ENCODE data around the gene PPIE. TPM values are rescaled to one million over a fixed set of nuclear protein-coding genes. Genes with fewer than 3 reads are reported as not detected.

The PPIE gene
- total and polyA plus RNA-seq, 2 of the 13 experiments (the other 11 are each of a cell fraction or from before 2014, with no cell fraction given) = 15.3 to 26.3 TPM

GRCh38 chr1:39776886-39777285 is 38.2 kb downstream of the PPIE start:
- Histone ChIP-seq H3K9me3 (ENCODE audit: low read length) (no peaks in the 10 kb centered on the region), H3K4me3 (replicated peaks in 1 of 3; ENCODE audit: insufficient read depth in 1 of 3, low read depth in 2 of 3, low read length in 3 of 3) (no peak overlapping the region), H3K4me2 (ENCODE audit: low read depth, low read length) (no peak overlapping the region), H2AFZ (ENCODE audit: low read length) (no peak overlapping the region), H3K36me3 (replicated peaks in 1 of 2; ENCODE audit: control insufficient read depth in 1 of 2, insufficient read depth in 2 of 2, low read length in 2 of 2) (no peaks in the 10 kb centered on the region), H4K20me1 (ENCODE audit: insufficient read depth, low read length) (no peaks in the 10 kb centered on the region), H3K27me3 (ENCODE audit: control insufficient read depth in 1 of 2, insufficient read depth in 2 of 2, low read length in 2 of 2) (no peaks in the 10 kb centered on the region), H3K4me1 (ENCODE audit: insufficient read depth, low read length) (peaks cover 10% of the 10 kb centered on the region; the same call in 1 of the 2 replicates), H3K9ac (ENCODE audit: insufficient read depth, low read depth, low read length) (no peak overlapping the region), H3K27ac (ENCODE audit: extremely low read length, insufficient read depth, low read length) (no peak overlapping the region), H3K79me2 (ENCODE audit: insufficient read depth, low read length) (no peaks in the 10 kb centered on the region)
- 53% methylated on average over 4 of the region's 4 CpGs for WGBS (ENCODE audit: low lambda C conversion rate)
- BruUV-seq (replicated peaks) = no TSS peak
- intact Hi-C loops (cut with micrococcal nuclease; ENCODE audit: unreplicated experiment) = no loop called here
- FAIRE-seq = no peak
- TF ChIP-seq LBX2 (CRISPR knock-in tag; IDR thresholded peaks at IDR 0.05; ENCODE audit: borderline replicate concordance) = no peak
- TF ChIP-seq GATAD2A (CRISPR knock-in tag; IDR thresholded peaks at IDR 0.05) = no peak
- TF ChIP-seq ZNF775 (CRISPR knock-in tag; IDR thresholded peaks at IDR 0.05; ENCODE audit: borderline replicate concordance) = no peak
- TF ChIP-seq JARID2 (CRISPR knock-in tag; IDR thresholded peaks at IDR 0.05; ENCODE audit: insufficient replicate concordance) = no peak
- no peak for TF ChIP-seq DR1 (CRISPR knock-in tag; IDR thresholded peaks at IDR 0.05)
- TF ChIP-seq ZFP36L2 (CRISPR knock-in tag; IDR thresholded peaks at IDR 0.05) = no peak
- TF ChIP-seq ZNF841 (CRISPR knock-in tag; IDR thresholded peaks at IDR 0.05; ENCODE audit: borderline replicate concordance) = no peak
- no peak for TF ChIP-seq SPEN (CRISPR knock-in tag; IDR thresholded peaks at IDR 0.05; ENCODE audit: low read depth)
- no peak for TF ChIP-seq KDM5A (IDR thresholded peaks at IDR 0.05; ENCODE audit: borderline replicate concordance, low read length)
- in situ Hi-C loops (cut with HindIII; ENCODE audit: extremely low pct_ligation_motif_present, low pct_unique_long_range_greater_than_20kb) = no loop called here
- DNase-seq (ENCODE audit: low spot score) = no peak
- ATAC-seq = no peak
- ChIA-PET POLR2A (no interaction called here), CTCF (ENCODE audit: low intra/inter-chr PET ratio, low total read pairs) (no interaction called here)

- Histone ChIP-seq H3K9ac (ENCODE audit: insufficient read depth, low read depth, low read length) (no peak overlapping the region), H3K27ac (ENCODE audit: extremely low read length, insufficient read depth, low read length) (no peak overlapping the region), H2AFZ (ENCODE audit: low read length) (no peak overlapping the region), H3K4me3 (replicated peaks in 1 of 3; ENCODE audit: insufficient read depth in 1 of 3, low read depth in 2 of 3, low read length in 3 of 3) (no peak overlapping the region), H3K4me2 (ENCODE audit: low read depth, low read length) (no peak overlapping the region), H3K79me2 (ENCODE audit: insufficient read depth, low read length) (no peaks in the 10 kb centered on the region), H3K36me3 (replicated peaks in 1 of 2; ENCODE audit: control insufficient read depth in 1 of 2, insufficient read depth in 2 of 2, low read length in 2 of 2) (no peaks in the 10 kb centered on the region), H4K20me1 (ENCODE audit: insufficient read depth, low read length) (no peaks in the 10 kb centered on the region), H3K27me3 (ENCODE audit: control insufficient read depth in 1 of 2, insufficient read depth in 2 of 2, low read length in 2 of 2) (no peaks in the 10 kb centered on the region), H3K4me1 (ENCODE audit: insufficient read depth, low read length) (peaks cover 10% of the 10 kb centered on the region; the same call in 1 of the 2 replicates), H3K9me3 (ENCODE audit: low read length) (no peaks in the 10 kb centered on the region)
- DNase-seq (ENCODE audit: low spot score) (no peak), ATAC-seq (no peak), FAIRE-seq (no peak)
- intact Hi-C loops (cut with micrococcal nuclease; ENCODE audit: unreplicated experiment) = no loop called here
- BruUV-seq (replicated peaks) = no TSS peak
- WGBS (ENCODE audit: low lambda C conversion rate) = 73% methylated on average over 2 of the region's 4 CpGs
- CTCF ChIA-PET (ENCODE audit: low intra/inter-chr PET ratio, low total read pairs) = no interaction called here
- POLR2A ChIA-PET = no interaction called here
- in situ Hi-C loops (cut with HindIII; ENCODE audit: extremely low pct_ligation_motif_present, low pct_unique_long_range_greater_than_20kb) = no loop called here
- TF ChIP-seq ZNF660 (CRISPR knock-in tag; IDR thresholded peaks at IDR 0.05; ENCODE audit: borderline replicate concordance, low read depth) = no peak
- TF ChIP-seq MBD4 (IDR thresholded peaks at IDR 0.05; ENCODE audit: borderline replicate concordance, low read length) = no peak
- TF ChIP-seq ZFP36 (IDR thresholded peaks at IDR 0.05; ENCODE audit: borderline replicate concordance, low read depth, low read length, partially characterized antibody) = no peak
- no peak for TF ChIP-seq ZBTB7B (CRISPR knock-in tag; IDR thresholded peaks at IDR 0.05)
- TF ChIP-seq NFATC3 (CRISPR knock-in tag; IDR thresholded peaks at IDR 0.05) = no peak
- no peak for TF ChIP-seq TEAD3 (CRISPR knock-in tag; optimal IDR thresholded peaks at IDR 0.05; ENCODE audit: borderline replicate concordance)
- no peak for TF ChIP-seq ZNF615 (CRISPR knock-in tag; IDR thresholded peaks at IDR 0.05; ENCODE audit: borderline replicate concordance)
- TF ChIP-seq KMT2B (CRISPR knock-in tag; IDR thresholded peaks at IDR 0.05) = no peak
- TF ChIP-seq SYNCRIP (IDR thresholded peaks at IDR 0.05; ENCODE audit: insufficient read depth, low read depth, low read length) = no peak
- no peak for TF ChIP-seq ZBTB42 (CRISPR knock-in tag; IDR thresholded peaks at IDR 0.05)
- TF ChIP-seq GTF3A (CRISPR knock-in tag; conservative IDR thresholded peaks at IDR 0.05) = no peak
- TF ChIP-seq ASH2L (IDR thresholded peaks at IDR 0.05; ENCODE audit: insufficient read length, low read depth, low read length) = no peak
- no peak for TF ChIP-seq ZNF225 (CRISPR knock-in tag; IDR thresholded peaks at IDR 0.05)
- TF ChIP-seq HDAC2 (CRISPR knock-in tag; IDR thresholded peaks at IDR 0.05) = no peak
- TF ChIP-seq NCOA2 (CRISPR knock-in tag; IDR thresholded peaks at IDR 0.05) = no peak
These were observed 38.6 kb downstream of the PPIE start for GRCh38 chr1:39777306-39777705.
